ENCODE results near the gene TPPP3.

TPPP3 gene

DNA sequence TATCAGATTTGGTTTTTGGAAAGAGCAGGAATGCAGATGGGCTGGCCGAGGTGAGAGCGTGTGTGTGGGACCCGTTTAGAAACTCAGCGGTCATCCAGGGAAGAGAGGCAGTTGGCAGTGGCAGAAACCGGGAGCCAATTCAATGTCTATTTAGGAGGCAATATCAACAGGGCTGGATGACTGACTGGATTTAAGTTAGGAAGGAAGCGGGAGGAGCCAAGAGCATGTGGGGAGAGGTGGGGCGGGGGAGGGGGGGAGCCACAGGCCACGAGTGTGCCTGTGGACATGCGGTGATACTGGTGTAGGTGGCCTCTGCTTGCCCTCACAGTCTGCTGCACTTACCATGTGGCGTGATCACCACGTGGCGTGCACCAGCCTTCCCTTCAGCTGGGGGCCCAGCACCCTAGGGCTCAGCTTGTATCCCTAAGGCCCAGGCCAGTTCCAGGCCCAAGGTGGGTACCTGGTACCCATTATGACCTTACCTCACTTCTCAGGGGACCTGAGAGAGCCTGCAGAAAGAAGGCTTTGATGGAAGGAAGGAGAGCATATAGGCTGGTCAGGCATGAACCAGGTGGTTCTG is 10.8 kb upstream of the TPPP3 start:
- DNase-seq: no peak

DNA sequence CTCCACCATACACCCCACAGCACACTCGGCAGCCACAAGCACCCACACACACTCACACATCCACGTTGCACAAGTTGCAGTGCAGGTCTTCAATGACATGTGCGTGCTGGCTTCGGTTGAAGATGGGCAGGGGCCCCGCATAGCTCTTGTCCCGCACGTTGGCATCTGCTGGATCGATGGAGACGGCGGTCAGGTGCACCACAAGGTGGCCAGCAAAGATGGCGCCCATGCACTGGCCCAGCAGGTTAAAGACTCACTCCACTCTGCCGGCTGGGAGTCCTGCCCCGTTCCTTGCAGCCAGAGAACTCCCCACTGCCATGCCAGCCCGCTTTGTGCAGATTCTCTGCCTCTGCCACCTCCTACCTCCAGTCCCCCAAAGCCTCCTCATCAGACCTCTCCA is 7.6 kb upstream of the TPPP3 start:
- no peak for DNase-seq

DNA sequence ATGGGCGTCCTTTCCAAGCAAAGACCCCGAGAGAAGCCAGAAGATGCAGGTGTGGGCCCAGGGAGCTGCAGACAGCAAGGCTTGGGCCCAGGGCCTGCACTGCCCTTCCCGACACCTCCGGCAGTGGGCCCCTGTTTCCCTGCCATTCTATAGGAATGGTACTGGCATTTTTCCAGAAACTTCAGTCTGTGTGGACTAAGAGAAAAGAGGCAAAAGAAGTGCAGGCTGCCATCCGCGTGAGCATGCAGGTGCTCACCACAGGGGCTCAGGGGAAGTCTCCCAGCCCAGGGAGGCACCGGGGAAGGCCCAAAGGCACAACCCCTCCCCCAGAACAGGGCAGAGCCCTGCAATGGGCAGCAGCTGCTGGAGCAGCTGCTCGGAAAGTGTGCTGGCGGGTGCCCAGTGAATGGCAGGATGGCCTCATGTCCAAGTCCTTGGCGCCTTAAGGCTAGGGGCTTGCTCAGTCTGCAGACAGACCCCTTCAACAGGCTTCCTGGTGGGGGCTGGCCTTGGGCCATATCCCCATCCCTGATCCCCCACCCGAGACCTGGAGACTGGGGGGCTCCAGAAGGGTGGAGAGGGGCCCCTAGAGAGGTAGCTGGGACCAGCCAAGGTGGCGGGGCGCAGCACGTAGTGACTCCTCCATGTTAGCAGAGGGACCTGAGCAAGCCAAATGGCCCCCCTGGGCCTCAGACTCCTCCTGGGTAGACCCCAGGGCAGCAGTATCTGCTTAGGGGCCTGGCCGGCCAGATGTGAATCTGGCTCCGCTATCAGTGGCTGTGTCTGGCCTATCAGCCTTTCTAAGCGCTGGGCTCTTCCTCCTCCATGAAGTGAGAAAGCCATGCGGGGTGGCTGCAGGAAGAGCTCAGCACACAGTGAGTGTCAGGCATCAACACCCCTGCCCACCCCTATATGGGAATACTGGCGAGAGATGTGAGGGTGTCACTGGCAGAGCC is 6.7 kb upstream of the TPPP3 start:
- DNase-seq: peak; percentile 23

DNA sequence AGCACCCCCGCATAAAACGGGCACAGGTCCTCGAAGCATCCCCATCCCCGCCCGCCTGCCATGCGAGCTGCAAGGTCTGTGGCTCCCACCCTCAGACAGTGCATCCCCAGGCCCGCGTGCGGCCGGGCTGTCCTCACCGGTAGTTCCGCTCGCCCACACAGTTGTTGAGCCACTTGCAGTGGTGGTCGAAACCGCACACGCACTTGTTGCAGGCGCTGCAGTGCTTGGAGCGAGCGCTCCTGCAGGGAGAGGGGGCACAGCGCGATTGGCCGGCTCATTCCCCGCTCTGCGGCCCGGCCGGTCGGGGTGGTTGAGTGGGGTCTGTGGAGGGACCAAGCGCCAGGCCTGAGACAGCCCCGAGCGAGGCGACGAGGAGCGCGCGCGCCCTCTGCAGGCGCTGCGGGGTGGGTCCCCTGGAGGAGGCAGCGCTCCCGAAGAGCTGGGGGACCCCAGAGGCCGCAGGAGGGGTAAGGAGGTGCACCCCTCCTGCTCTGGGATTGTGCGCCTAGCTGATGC is 6.0 kb upstream of the TPPP3 start:
- DNase-seq: no peak

- no peak for DNase-seq
These were observed 5.4 kb upstream of the TPPP3 start for GRCh38 chr16:67398546-67399217.

GRCh38 chr16:67397812-67398545 is 4.7 kb upstream of the TPPP3 start:
- DNase-seq: peak; percentile 36

DNA sequence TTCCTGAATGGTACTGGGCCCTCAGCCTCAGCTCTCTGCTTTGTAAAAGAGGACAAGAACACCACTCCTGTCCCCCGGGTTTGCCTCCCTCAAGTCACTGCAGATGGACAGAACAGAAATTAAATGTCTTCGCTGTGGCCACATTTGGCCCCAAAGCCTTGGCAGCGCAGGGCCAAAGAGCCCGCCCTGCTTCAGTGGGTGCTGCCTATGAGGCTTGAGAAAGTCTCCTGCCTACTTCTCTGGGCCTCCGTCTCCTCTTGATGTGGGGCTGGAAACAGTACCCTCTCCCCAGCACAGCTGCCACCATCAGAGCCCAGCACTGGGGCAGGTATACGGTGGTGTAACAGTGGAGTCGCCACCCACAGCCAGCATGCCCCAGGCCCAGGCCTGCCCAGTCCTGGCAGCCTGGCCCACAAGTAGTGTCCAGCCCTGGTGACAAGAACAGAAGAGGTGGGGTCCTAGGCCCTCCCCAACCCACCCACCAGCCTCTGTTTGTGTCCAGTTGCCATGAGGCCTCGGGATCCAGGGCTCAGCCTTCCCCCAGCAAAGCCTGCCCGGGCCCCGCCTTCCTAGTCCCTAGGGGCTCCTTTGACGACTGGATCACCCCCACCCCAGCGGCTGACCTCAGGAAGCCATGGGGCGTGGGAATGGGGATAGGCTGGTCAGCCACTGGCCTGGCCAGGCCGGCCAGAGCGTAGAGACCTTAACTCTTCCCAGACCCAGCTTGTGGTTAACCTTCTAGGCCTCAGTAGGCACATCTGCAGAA is 3.9 kb upstream of the TPPP3 start:
- no peak for DNase-seq

DNA sequence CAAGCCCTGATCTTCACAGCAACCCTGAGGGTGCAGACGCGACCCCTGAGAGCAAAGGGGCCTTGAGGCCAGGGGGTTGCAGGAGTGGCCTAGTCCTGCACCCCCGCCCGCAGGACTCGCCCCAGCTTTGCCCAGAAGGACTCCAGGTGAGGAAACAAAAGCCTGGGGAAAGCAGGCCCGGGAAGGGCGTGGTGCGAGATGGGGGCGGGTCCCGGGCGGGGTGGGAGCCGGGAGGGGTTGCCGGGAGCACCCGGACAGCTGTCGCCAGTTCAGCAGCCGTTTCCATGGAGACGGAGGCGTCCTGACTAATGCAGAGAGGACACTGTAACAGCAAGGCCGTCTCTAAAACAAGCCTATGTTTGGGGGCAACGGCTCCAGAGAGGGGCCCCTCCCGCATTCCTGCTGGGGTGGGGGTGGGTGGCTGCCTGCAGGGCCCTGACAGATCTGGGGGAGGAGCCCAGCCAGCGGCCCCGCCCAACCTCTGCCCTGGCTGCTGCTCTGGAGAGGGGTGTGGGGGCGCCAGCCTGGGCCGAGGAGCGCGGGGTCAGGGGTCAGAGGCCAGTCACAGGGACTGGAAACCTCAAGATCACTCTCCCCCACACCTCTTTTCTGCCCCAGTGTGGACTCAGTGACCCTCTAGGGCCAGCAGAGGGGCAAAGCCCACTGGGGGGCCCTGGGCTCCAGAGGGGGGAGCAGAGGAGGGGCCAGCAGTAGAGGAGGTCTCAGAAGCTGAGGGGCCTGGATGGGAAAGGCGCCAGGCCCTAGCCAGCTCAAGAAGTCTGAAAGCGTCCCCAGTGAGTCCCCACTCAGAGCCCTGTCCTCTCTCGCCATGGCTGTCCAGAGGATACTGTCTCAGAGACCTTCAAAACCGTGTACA is 3.1 kb upstream of the TPPP3 start:
- peak; percentile 78 for DNase-seq

DNA sequence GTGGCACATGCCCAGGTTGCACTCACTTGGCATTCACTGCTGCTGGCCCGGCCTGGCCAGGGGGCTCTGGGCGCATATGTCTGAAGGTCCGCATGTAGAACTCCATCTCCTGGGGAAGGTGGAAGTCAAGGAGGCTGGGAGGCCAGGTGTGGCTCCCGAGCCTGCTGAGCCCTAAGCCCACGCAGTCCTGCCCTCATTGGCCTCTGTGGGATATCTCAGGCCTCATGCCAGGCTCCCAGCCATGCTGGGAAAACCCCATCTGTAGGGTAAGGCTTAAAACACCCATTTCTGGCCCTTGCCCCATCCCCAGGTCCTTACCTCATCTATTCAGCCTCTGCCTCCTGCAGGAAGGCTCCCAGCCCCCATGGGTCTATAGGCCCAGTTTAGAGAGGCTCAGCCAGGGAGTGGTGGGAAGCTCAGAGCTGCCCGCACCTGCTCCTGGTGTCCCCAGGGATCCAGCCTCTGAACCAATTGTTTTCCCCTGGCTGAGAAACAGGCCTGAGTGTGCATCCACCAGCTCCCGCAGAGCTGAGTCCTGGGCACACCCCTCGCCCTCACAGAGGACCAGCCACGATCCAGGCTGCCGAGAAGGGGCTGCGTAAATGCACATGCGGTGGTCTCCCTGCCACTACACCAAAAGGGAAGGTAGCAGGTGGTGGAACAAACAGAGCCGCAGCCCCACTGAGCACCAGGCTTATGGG is 2.3 kb upstream of the TPPP3 start:
- peak; percentile 67 for DNase-seq

GRCh38 chr16:67395105-67395457 is 1.8 kb upstream of the TPPP3 start:
- DNase-seq: no peak

DNA sequence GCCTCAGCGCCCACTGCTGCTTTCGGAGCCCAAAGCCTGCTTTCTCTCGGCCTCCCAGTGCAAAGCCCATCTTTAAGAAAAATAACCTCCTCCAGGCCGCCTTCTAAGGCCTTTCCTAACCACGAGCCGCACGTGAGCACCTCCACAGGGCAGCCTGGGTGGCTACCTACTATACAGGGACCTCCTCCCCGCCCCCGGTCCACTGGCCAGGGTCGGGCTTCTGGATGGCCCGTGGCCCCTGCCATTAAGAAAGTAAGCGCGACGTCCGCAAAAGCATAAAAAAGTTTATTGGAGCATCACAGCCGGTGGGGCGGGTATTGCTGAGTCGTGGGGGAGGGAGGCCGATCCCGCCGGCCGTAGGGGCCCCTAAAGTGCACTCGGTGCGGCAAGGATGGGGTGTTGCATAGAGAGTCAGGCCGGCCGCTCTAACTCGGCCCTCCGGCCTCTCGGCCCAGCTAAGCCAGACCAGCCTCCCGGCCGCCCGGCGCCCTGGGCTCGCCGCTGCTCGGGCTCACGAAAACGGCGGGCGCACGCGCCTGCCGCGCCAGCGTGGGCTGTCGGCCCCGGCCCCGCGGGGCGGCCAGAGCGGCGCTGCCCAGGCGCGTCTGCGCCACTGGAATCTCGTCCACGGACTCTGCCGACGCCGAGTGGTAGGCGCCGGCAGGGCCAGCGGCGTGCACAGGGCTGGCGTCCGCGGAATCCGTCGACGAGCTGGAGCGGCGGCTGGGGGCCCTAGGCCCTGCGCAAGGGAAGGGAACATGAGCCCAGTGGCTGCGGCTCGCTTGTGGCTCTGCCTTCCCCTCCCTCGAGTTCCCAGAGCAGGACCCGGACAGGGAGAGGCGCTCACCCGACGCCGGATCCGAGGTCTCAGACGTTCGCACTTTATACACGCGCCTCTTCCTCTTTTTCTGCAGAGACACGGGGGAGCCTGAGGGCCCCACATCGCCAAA is 1.1 kb upstream of the TPPP3 start:
- DNase-seq: no peak

DNA sequence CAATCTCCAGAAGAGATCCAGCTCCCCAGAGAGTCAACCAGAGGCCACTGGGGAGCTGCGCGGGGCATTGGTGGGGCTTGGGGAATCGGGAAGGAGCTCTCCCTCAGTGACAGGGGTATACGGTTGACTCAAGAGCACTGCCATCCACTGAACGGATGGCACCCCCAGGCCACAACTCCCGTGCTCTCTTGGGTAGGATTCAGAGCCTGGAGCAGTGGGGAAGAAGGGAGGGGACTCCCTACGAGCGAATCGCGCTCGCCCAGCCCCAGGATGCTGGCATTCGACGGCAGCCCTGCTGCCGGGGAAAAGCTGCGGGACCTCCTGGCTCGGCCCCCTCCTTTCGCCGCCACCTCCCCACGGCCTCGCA is 473 bp upstream of the TPPP3 start:
- DNase-seq: no peak

- no peak for DNase-seq
These were observed 818 bp downstream of the TPPP3 start for GRCh38 chr16:67392301-67393059.

DNA sequence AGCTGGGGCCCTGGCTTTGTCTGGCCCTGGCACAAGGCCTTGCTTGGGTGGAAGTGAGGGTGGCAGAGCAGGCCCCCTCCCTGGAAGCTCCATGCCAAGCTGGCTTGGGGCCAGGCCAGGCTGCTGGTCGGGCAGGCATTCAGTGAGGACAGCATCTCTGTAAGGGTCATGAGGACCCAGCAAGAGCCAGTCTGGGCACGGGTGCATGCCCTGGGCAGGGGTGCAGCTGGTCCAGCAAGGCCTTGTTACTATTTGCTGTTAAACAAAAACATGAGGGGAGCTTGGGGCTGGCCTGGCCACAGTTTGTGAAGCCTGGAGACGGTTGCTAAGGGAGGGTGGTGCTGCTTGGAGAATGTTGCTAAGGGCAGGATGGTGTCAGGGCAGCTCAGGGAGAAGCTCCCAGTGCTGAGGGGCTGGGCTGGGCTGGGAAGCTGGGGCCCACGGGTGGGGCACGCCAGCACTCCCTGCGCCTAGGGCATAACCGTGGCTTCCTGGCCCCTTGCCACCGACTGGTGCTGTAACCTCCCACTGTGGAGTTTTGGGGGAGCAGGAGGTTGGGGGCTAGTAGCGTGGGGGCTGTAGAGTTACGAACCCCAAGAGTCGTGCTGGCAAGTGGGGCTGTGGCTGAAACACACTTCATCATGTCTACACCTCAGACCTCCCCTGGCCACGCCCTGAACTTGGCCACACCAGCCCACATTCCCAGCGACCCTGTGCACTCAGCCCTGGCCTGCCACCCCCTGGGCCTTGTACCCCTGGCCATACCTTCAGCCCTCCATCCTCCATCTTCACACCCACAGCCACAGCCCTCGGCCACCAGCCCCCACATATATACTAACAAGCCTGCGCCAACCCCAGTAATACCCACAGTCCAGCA is 1.6 kb downstream of the TPPP3 start:
- no peak for DNase-seq

DNA sequence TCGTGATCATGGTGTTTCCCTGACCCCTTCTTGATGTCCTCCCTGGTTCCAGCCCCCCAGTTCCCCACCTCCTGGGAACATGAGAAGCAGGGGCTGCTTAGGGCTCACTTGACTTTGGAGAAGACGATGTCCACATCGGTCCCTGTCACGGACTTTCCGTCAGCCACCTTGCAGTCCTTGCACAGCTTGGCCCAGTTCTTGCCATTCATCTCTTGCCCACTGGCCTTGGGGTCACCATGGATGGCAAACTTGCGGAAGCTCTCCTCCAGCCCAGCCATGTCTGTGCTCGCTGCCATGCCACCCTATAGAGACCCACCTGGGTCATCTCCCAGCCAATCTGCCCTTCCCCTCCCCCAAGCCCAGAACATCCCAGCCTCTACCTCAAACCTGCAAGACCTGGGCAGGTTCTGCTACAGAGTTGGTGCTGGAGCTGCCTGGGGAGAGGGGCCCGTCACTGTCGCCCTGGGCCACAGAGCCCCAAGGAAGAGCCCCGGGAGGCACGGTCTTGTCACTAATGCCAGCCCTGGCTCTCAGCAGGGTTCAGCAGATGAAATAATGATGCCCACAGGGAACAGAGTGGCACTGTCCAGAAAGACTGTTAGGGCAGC is 2.4 kb downstream of the TPPP3 start:
- no peak for DNase-seq

- no peak for DNase-seq
These were observed 3.1 kb downstream of the TPPP3 start for GRCh38 chr16:67389911-67390815.
